Measurements from ENCODE around the gene SIGLEC1. TPM values are rescaled to one million over a fixed set of nuclear protein-coding genes. Genes with fewer than 3 reads are reported as not detected.

The SIGLEC1 gene
- total RNA-seq, 1 donor from 2014 or later, result not detected

DNA sequence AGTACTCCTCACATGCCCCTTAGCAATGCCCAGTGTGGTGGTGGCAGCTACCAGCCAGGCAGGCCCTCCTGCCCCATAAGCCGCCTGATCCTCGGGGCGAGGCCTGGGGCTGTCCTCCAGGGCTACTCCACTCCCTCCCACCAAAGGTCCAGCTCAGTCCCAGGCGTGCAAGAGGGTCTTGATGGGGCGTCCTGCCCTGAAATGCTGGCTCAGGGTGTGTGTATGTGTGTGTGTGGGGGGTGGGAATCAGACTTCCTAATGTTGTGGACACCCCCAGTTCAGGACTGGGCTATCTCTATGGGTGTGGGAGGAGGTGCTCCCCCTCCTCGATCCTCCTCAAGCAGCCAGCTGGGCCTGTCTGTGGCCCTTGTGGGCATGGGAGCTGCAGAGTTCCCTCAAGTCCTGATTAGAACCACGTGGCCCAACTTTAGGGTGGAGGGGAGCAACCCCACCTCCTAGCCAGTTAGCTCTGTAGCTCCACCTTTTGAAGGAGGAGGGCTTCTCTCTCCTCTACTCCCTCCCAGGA, 27.6 kb upstream of the SIGLEC1 start:
- TF ChIP-seq, protein P1, sequence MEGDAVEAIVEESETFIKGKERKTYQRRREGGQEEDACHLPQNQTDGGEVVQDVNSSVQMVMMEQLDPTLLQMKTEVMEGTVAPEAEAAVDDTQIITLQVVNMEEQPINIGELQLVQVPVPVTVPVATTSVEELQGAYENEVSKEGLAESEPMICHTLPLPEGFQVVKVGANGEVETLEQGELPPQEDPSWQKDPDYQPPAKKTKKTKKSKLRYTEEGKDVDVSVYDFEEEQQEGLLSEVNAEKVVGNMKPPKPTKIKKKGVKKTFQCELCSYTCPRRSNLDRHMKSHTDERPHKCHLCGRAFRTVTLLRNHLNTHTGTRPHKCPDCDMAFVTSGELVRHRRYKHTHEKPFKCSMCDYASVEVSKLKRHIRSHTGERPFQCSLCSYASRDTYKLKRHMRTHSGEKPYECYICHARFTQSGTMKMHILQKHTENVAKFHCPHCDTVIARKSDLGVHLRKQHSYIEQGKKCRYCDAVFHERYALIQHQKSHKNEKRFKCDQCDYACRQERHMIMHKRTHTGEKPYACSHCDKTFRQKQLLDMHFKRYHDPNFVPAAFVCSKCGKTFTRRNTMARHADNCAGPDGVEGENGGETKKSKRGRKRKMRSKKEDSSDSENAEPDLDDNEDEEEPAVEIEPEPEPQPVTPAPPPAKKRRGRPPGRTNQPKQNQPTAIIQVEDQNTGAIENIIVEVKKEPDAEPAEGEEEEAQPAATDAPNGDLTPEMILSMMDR (IDR thresholded peaks at IDR 0.05; ENCODE audit: unreplicated experiment), result no peak
- H3K4me1 Mint-ChIP-seq (ENCODE audit: low read depth), result peaks cover 14% of the 10 kb centered on the region
- H3K36me3 Mint-ChIP-seq (ENCODE audit: insufficient read depth), result no peaks in the 10 kb centered on the region
- H3K9me3 Mint-ChIP-seq (ENCODE audit: low read depth), result no peaks in the 10 kb centered on the region
- H3K4me3 Mint-ChIP-seq (ENCODE audit: low read depth), result no peak overlapping the region
- DNase-seq (ENCODE audit: low spot score, unreplicated experiment), result no peak
- peaks cover 37% of the 10 kb centered on the region for H3K27me3 Mint-ChIP-seq
- no peak overlapping the region for H3K27ac Mint-ChIP-seq

DNA sequence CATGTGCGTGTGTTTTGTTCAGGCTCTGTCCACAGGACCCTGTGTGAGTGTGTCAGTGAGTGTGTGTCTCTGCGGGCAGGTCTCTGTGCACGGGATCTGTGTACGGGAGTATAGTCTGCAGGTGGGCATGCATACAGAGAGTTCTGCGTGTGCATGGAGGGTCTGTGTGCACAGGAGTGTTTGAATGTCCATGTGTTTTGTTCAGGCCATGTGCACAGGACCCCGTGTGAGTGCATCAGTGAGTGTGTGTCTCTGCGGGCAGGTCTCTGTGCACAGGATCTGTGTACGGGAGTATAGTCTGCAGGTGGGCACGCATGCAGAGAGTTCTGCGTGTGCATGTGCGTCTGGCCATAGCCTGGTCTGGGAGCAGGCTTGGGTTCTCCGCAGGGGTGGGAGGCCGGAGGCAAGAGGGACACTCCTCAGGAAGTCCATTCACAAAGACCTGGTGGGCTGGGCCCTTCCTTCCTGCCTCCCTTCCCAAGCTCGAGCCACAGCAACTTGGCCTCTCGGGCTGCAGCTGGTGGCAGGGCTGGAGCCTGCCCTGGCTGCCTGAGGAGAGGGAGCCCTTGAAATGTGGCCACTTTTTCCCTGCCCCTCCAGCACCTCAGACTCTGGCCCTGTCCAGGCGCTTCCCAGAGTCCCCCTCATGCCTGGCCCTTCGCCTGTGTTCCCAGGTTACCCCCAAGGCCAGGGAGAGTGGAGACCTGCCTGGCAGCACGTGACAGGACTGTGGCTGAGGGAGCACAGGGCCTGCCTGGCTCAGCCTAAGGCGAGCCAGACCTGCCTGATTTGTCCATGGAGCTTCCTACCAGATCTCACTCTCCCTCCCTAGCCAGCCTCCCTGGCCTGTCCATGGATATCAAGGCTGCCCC, 26.9 kb upstream of the SIGLEC1 start:
- peaks cover 32% of the 10 kb centered on the region for H3K27me3 Mint-ChIP-seq
- no peak overlapping the region for H3K27ac Mint-ChIP-seq
- H3K4me3 Mint-ChIP-seq (ENCODE audit: low read depth), result no peak overlapping the region
- TF ChIP-seq, protein P1 (IDR thresholded peaks at IDR 0.05; ENCODE audit: unreplicated experiment), result no peak
- peaks cover 14% of the 10 kb centered on the region for H3K4me1 Mint-ChIP-seq (ENCODE audit: low read depth)
- H3K36me3 Mint-ChIP-seq (ENCODE audit: insufficient read depth), result no peaks in the 10 kb centered on the region
- H3K9me3 Mint-ChIP-seq (ENCODE audit: low read depth), result no peaks in the 10 kb centered on the region
- DNase-seq (ENCODE audit: low spot score, unreplicated experiment), result no peak

DNA sequence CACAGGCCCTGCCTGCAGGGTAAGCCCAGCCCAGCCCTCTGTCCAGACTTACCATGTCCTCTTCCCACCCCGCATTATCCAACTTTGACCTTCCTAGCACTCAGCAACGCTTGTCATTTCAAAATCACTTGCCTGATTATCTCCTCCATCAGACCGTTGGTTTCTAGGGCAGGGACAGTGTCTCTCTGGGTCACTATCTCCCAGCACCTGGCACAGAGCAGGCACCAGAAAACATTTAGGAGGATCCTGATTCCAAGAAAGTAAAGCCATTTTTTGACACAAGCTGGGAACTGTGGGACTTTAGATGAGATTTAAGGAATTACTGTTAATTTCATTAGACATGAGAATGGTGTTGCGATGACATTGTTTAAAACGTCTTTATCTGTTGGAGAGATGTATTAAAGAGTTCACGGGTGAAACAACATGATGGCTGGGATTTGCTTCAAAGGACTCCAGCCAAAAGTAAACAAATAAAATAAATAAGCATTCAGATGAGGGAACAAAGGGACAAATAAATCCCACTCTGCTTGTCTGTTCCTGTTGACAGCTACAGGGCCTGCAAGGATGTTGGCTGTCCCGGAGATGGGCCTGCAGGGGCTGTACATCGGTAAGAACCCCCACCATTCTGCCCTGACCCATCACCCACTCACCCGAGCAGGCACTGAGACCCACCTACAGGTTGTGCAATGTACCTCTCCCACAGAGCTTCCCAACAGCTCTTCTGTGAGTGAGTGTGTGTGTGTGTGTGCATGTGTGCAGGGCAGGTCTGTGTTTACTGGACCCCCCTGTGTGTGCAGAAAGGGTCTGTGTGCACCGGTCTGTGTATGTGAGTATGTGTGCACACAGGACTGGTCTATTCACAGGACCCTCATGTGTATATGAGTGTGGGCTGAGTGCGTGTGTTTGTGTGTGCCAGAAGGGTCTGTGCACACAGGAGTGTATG, 26.0 kb upstream of the SIGLEC1 start:
- H3K4me1 Mint-ChIP-seq (ENCODE audit: low read depth), result peaks cover 14% of the 10 kb centered on the region
- TF ChIP-seq, protein P1 (IDR thresholded peaks at IDR 0.05; ENCODE audit: unreplicated experiment), result no peak
- peaks cover 28% of the 10 kb centered on the region for H3K27me3 Mint-ChIP-seq
- H3K4me3 Mint-ChIP-seq (ENCODE audit: low read depth), result no peak overlapping the region
- peak overlapping the region; percentile 23 for H3K27ac Mint-ChIP-seq
- no peaks in the 10 kb centered on the region for H3K36me3 Mint-ChIP-seq (ENCODE audit: insufficient read depth)
- H3K9me3 Mint-ChIP-seq (ENCODE audit: low read depth), result no peaks in the 10 kb centered on the region
- no peak for DNase-seq (ENCODE audit: low spot score, unreplicated experiment)

- no peaks in the 10 kb centered on the region for H3K36me3 Mint-ChIP-seq (ENCODE audit: insufficient read depth)
- H3K27me3 Mint-ChIP-seq, result peaks cover 44% of the 10 kb centered on the region
- no peak overlapping the region for H3K4me3 Mint-ChIP-seq (ENCODE audit: low read depth)
- DNase-seq (ENCODE audit: low spot score, unreplicated experiment), result no peak
- H3K27ac Mint-ChIP-seq, result no peak overlapping the region
- H3K9me3 Mint-ChIP-seq (ENCODE audit: low read depth), result no peaks in the 10 kb centered on the region
- TF ChIP-seq, protein P1 (IDR thresholded peaks at IDR 0.05; ENCODE audit: unreplicated experiment), result no peak
- peaks cover 14% of the 10 kb centered on the region for H3K4me1 Mint-ChIP-seq (ENCODE audit: low read depth)
Observed at GRCh38 chr20:3735768-3736167, 23.4 kb upstream of the SIGLEC1 start.
